Measurements from ENCODE around the gene IKZF3.
"Not testable (repeated sequence)": the region's sequence is repeated elsewhere in the genome, so short reads cannot be mapped to it uniquely, and the experiment has no call there.

The IKZF3 gene

DNA sequence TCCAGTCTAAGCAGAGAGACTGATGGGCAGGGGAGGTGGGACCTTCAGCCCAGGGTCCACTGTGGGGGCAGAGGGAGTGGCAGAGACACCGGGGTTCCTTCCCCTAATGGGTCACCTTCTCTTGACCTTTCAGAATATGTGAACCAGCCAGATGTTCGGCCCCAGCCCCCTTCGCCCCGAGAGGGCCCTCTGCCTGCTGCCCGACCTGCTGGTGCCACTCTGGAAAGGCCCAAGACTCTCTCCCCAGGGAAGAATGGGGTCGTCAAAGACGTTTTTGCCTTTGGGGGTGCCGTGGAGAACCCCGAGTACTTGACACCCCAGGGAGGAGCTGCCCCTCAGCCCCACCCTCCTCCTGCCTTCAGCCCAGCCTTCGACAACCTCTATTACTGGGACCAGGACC is 136.6 kb downstream of the IKZF3 start:
- H3K4me3 ChIP-seq (IDR thresholded peaks at IDR 0.05; ENCODE audit: insufficient read depth, low read depth, low read length) = no peak overlapping the region
- no peak overlapping the region for H2AFZ ChIP-seq (ENCODE audit: low read depth)
- H3K9ac ChIP-seq = no peak overlapping the region
- no peak overlapping the region for H3K27ac ChIP-seq
- no peaks in the 10 kb centered on the region for H3K36me3 ChIP-seq (ENCODE audit: insufficient read depth)
- H3K4me1 ChIP-seq (ENCODE audit: low read depth, poor library complexity, severe bottlenecking) = peaks cover 15% of the 10 kb centered on the region
- H3K79me2 ChIP-seq (ENCODE audit: insufficient read depth, low read depth) = peaks cover 13% of the 10 kb centered on the region
- H3K27me3 ChIP-seq (ENCODE audit: insufficient read depth, low read depth) = no peaks in the 10 kb centered on the region
- no peaks in the 10 kb centered on the region for H4K20me1 ChIP-seq (ENCODE audit: insufficient read depth)
- TF ChIP-seq CTCF (conservative IDR thresholded peaks at IDR 0.05; ENCODE audit: low read depth, low read length) = no peak
- H3K4me2 ChIP-seq = no peak overlapping the region

DNA sequence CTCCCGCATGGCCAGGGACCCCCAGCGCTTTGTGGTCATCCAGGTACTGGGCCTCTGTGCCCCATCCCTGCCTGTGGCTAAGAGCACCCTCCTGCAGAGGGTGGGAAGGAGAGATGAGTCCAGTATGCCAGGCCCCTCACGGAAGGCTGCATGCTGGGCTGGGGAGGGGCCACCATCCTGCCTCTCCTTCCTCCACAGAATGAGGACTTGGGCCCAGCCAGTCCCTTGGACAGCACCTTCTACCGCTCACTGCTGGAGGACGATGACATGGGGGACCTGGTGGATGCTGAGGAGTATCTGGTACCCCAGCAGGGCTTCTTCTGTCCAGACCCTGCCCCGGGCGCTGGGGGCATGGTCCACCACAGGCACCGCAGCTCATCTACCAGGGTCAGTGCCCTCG is 137.5 kb downstream of the IKZF3 start:
- H4K20me1 ChIP-seq (ENCODE audit: insufficient read depth) = no peaks in the 10 kb centered on the region
- H2AFZ ChIP-seq (ENCODE audit: low read depth) = no peak overlapping the region
- H3K27me3 ChIP-seq (ENCODE audit: insufficient read depth, low read depth) = no peaks in the 10 kb centered on the region
- H3K79me2 ChIP-seq (ENCODE audit: insufficient read depth, low read depth) = peaks cover 13% of the 10 kb centered on the region
- peaks cover 15% of the 10 kb centered on the region for H3K4me1 ChIP-seq (ENCODE audit: low read depth, poor library complexity, severe bottlenecking)
- no peak for TF ChIP-seq CTCF (conservative IDR thresholded peaks at IDR 0.05; ENCODE audit: low read depth, low read length)
- H3K36me3 ChIP-seq (ENCODE audit: insufficient read depth) = no peaks in the 10 kb centered on the region
- no peak overlapping the region for H3K4me2 ChIP-seq
- no peak overlapping the region for H3K4me3 ChIP-seq (IDR thresholded peaks at IDR 0.05; ENCODE audit: insufficient read depth, low read depth, low read length)
- H3K27ac ChIP-seq = no peak overlapping the region
- no peak overlapping the region for H3K9ac ChIP-seq

DNA sequence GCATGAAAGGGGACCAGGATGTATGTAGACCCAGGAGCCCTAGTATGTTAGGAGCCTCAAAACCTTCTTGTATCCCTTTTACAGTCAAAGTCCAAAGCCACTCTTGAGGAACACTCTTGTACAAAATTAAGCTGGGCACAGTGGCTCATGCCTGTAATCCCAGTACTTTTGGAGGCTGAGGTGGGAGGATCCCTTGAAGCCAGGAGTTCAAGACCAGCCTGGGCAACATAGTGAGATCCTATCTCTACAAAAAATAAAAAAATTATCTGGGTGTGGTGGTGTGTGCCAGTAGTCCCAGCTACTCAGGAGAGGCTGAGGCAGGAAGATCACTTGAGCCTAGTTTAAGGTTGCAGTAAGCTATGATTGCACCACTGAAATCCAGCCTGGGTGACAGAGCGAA is 138.2 kb downstream of the IKZF3 start:
- not testable (repeated sequence) for H3K4me3 ChIP-seq (IDR thresholded peaks at IDR 0.05; ENCODE audit: insufficient read depth, low read depth, low read length); H3K27me3 ChIP-seq (ENCODE audit: insufficient read depth, low read depth); H3K36me3 ChIP-seq (ENCODE audit: insufficient read depth); H3K27ac ChIP-seq; H2AFZ ChIP-seq (ENCODE audit: low read depth); H3K4me2 ChIP-seq; H3K9ac ChIP-seq; H4K20me1 ChIP-seq (ENCODE audit: insufficient read depth)
- H3K79me2 ChIP-seq (ENCODE audit: insufficient read depth, low read depth) = peaks cover 13% of the 10 kb centered on the region
- H3K4me1 ChIP-seq (ENCODE audit: low read depth, poor library complexity, severe bottlenecking) = peaks cover 11% of the 10 kb centered on the region

- no peak overlapping the region for H3K4me2 ChIP-seq
- H3K4me3 ChIP-seq (IDR thresholded peaks at IDR 0.05; ENCODE audit: insufficient read depth, low read depth, low read length) = no peak overlapping the region
- no peak for TF ChIP-seq CTCF (conservative IDR thresholded peaks at IDR 0.05; ENCODE audit: low read depth, low read length)
- no peaks in the 10 kb centered on the region for H4K20me1 ChIP-seq (ENCODE audit: insufficient read depth)
- H3K4me1 ChIP-seq (ENCODE audit: low read depth, poor library complexity, severe bottlenecking) = peaks cover 7% of the 10 kb centered on the region
- H3K79me2 ChIP-seq (ENCODE audit: insufficient read depth, low read depth) = peaks cover 9% of the 10 kb centered on the region
- no peak overlapping the region for H2AFZ ChIP-seq (ENCODE audit: low read depth)
- H3K36me3 ChIP-seq (ENCODE audit: insufficient read depth) = no peaks in the 10 kb centered on the region
- no peaks in the 10 kb centered on the region for H3K27me3 ChIP-seq (ENCODE audit: insufficient read depth, low read depth)
- no peak overlapping the region for H3K27ac ChIP-seq
- H3K9ac ChIP-seq = no peak overlapping the region
These were observed 139.4 kb downstream of the IKZF3 start for GRCh38 chr17:39724731-39725130.

- H3K4me3 ChIP-seq (IDR thresholded peaks at IDR 0.05; ENCODE audit: insufficient read depth, low read depth, low read length) = no peak overlapping the region
- no peak overlapping the region for H3K4me2 ChIP-seq
- H3K4me1 ChIP-seq (ENCODE audit: low read depth, poor library complexity, severe bottlenecking) = no peaks in the 10 kb centered on the region
- no peak for TF ChIP-seq CTCF (conservative IDR thresholded peaks at IDR 0.05; ENCODE audit: low read depth, low read length)
- H4K20me1 ChIP-seq (ENCODE audit: insufficient read depth) = no peaks in the 10 kb centered on the region
- no peaks in the 10 kb centered on the region for H3K27me3 ChIP-seq (ENCODE audit: insufficient read depth, low read depth)
- H3K79me2 ChIP-seq (ENCODE audit: insufficient read depth, low read depth) = no peaks in the 10 kb centered on the region
- H3K36me3 ChIP-seq (ENCODE audit: insufficient read depth) = no peaks in the 10 kb centered on the region
- no peak overlapping the region for H2AFZ ChIP-seq (ENCODE audit: low read depth)
- H3K27ac ChIP-seq = no peak overlapping the region
- H3K9ac ChIP-seq = no peak overlapping the region
These were observed 140.9 kb downstream of the IKZF3 start for GRCh38 chr17:39722965-39723848.
